ENCODE data around the gene BEGAIN.

DNA sequence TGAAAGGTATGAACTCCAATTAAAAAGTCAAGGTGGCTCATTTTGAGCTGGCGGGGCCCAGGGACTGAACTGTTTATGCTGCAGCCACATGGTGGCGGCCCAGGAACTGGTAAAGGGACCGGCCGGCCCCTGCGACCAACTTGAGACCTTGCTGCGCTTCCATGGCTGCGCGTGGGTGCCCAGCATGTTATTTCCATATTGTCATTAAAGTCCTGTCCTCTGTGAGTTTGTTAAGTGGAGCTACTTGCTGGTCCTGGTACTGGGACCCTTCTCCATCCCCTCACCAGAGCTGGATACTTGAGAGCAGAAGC lies 62.3 kb downstream of the BEGAIN start:
- TF ChIP-seq, protein P1, sequence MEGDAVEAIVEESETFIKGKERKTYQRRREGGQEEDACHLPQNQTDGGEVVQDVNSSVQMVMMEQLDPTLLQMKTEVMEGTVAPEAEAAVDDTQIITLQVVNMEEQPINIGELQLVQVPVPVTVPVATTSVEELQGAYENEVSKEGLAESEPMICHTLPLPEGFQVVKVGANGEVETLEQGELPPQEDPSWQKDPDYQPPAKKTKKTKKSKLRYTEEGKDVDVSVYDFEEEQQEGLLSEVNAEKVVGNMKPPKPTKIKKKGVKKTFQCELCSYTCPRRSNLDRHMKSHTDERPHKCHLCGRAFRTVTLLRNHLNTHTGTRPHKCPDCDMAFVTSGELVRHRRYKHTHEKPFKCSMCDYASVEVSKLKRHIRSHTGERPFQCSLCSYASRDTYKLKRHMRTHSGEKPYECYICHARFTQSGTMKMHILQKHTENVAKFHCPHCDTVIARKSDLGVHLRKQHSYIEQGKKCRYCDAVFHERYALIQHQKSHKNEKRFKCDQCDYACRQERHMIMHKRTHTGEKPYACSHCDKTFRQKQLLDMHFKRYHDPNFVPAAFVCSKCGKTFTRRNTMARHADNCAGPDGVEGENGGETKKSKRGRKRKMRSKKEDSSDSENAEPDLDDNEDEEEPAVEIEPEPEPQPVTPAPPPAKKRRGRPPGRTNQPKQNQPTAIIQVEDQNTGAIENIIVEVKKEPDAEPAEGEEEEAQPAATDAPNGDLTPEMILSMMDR (IDR thresholded peaks at IDR 0.05 in 8 of 11, conservative IDR thresholded peaks at IDR 0.05 in 3 of 11) = peak in 9 of 11 experiments; percentile 32 to 71 (median 60)
- no peak for TF ChIP-seq POLR2A (IDR thresholded peaks at IDR 0.05)
- TF ChIP-seq POLR2AphosphoS5 (IDR thresholded peaks at IDR 0.05) = no peak

All from spleen (tissue), 7 donors.